Neural progenitor cell (in vitro differentiated cells): Measurements from ENCODE around the gene DDX23.

Source experiments
- EZH2phosphoT487 ChIP-seq: fragments of 200-600 bp; sonication (generic); IDR thresholded peaks from 2 replicates; pipeline ENCODE4 v1.6.1; 2017; ENCODE audit warnings: antibody characterized with exemption
- TF ChIP-seq, protein P1 (sequence below): fragments of 200-600 bp; sonication (generic); IDR thresholded peaks from 2 replicates; pipeline ENCODE4 v1.5.1; 2017; ENCODE audit warnings: antibody characterized with exemption, mild to moderate bottlenecking

DNA sequence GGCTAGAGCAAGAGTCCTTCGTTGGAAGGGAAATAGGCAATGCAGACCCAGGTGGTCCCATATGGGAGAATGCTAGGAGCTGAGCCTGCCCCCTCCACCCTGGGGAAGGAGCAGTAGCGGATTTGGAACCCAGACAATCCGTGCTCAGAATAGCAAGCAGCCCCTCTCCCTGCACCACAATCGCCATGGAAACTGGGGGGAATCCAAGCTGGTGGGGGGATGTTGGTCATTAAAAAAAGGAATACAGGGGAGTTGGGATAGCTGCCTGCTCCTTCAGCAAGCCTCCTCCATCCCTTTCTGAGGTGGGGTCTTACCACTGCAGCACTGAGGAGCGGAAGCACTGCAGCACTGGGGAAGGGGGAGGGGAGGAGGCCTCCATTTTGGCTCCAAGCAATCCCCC is 10.8 kb upstream of the DDX23 start:
- TF ChIP-seq, protein P1, sequence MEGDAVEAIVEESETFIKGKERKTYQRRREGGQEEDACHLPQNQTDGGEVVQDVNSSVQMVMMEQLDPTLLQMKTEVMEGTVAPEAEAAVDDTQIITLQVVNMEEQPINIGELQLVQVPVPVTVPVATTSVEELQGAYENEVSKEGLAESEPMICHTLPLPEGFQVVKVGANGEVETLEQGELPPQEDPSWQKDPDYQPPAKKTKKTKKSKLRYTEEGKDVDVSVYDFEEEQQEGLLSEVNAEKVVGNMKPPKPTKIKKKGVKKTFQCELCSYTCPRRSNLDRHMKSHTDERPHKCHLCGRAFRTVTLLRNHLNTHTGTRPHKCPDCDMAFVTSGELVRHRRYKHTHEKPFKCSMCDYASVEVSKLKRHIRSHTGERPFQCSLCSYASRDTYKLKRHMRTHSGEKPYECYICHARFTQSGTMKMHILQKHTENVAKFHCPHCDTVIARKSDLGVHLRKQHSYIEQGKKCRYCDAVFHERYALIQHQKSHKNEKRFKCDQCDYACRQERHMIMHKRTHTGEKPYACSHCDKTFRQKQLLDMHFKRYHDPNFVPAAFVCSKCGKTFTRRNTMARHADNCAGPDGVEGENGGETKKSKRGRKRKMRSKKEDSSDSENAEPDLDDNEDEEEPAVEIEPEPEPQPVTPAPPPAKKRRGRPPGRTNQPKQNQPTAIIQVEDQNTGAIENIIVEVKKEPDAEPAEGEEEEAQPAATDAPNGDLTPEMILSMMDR, result no peak
- TF ChIP-seq EZH2phosphoT487, result no peak
